ENCODE results near the gene RNF213.
"Not testable (repeated sequence)": the region's sequence is repeated elsewhere in the genome, so short reads cannot be mapped to it uniquely, and the experiment has no call there.

DNA sequence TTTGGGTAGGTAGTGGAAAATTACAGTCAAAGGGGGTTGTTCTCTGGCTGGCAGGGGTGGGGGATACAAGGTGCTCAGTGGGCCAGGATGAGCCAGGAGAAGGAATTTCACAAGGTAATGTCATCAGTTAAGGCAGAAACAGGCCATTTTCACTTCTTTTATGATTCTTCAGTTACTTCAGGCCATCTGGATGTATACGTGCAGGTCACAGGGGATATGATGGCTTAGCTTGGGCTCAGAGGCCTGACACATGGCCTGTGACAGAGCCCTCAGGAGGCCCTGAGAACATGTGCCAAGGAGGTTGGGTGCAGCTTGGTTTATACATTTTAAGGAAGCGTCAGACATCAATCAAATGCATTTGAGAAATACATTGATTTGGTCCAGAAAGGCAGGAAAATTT lies 2.4 kb upstream of the RNF213 start:
- TF ChIP-seq POLR2A (IDR thresholded peaks at IDR 0.05): not testable (repeated sequence)
- TF ChIP-seq, protein P1, sequence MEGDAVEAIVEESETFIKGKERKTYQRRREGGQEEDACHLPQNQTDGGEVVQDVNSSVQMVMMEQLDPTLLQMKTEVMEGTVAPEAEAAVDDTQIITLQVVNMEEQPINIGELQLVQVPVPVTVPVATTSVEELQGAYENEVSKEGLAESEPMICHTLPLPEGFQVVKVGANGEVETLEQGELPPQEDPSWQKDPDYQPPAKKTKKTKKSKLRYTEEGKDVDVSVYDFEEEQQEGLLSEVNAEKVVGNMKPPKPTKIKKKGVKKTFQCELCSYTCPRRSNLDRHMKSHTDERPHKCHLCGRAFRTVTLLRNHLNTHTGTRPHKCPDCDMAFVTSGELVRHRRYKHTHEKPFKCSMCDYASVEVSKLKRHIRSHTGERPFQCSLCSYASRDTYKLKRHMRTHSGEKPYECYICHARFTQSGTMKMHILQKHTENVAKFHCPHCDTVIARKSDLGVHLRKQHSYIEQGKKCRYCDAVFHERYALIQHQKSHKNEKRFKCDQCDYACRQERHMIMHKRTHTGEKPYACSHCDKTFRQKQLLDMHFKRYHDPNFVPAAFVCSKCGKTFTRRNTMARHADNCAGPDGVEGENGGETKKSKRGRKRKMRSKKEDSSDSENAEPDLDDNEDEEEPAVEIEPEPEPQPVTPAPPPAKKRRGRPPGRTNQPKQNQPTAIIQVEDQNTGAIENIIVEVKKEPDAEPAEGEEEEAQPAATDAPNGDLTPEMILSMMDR (IDR thresholded peaks at IDR 0.05): not testable (repeated sequence)
